Neuronal stem cell (in vitro differentiated cells): Measurements from ENCODE around the gene PGK1. TPM values are rescaled to one million over a fixed set of nuclear protein-coding genes. Genes with fewer than 3 reads are reported as not detected.
"Not testable (repeated sequence)": the region's sequence is repeated elsewhere in the genome, so short reads cannot be mapped to it uniquely, and the experiment has no call there.

ENCODE experiments used
- DNase-seq: peaks from one replicate; pipeline ENCODE4 v3.0.0-alpha.2; 2013; ENCODE audit warnings: low spot score
- H2AFZ ChIP-seq: one replicate; pipeline ENCODE4 v1.6.1; 2013; ENCODE audit warnings: mild to moderate bottlenecking, low read length, inconsistent platforms
- H2AK5ac ChIP-seq: 2 replicates; pipeline ENCODE4 v1.6.1; 2013; ENCODE audit warnings: low read depth, mild to moderate bottlenecking, inconsistent platforms, low read length, moderate library complexity, mixed read lengths
- H2BK120ac ChIP-seq: 2 replicates; pipeline ENCODE4 v1.6.1; 2013; ENCODE audit warnings: low read depth, mild to moderate bottlenecking, inconsistent platforms, low read length, moderate library complexity, mixed read lengths
- H2BK12ac ChIP-seq: one replicate; pipeline ENCODE4 v1.6.1; 2013; ENCODE audit warnings: low read length, inconsistent platforms
- H2BK15ac ChIP-seq: 2 replicates; pipeline ENCODE4 v1.6.1; 2013; ENCODE audit warnings: mild to moderate bottlenecking, low read length, inconsistent platforms, mixed read lengths
- H2BK5ac ChIP-seq: one replicate; pipeline ENCODE4 v1.6.1; 2013; ENCODE audit warnings: inconsistent platforms, mild to moderate bottlenecking, low read length, moderate library complexity
- H3K14ac ChIP-seq: one replicate; pipeline ENCODE4 v1.6.1; 2013; ENCODE audit warnings: low read length, inconsistent platforms
- H3K18ac ChIP-seq: 2 replicates; pipeline ENCODE4 v1.6.1; 2013; ENCODE audit warnings: low read length, inconsistent platforms
- H3K23ac ChIP-seq: 2 replicates; pipeline ENCODE4 v1.6.1; 2013; ENCODE audit warnings: low read depth, mild to moderate bottlenecking, mixed read lengths, low read length, inconsistent platforms; ENCODE audit not compliant: poor library complexity
- H3K27ac ChIP-seq: replicated peaks from 3 replicates; pipeline ENCODE4 v1.5.1; 2013; ENCODE audit warnings: low read length, inconsistent platforms
- H3K27me3 ChIP-seq, 3 experiments: 2 replicates each; pipeline ENCODE4 v1.6.1; 2013; ENCODE audit warnings: low read length in 3 of 3, mild to moderate bottlenecking in 2 of 3, inconsistent platforms in 1 of 3, low read depth in 1 of 3, mixed read lengths in 1 of 3, moderate library complexity in 1 of 3; ENCODE audit not compliant: control insufficient read depth in 3 of 3, insufficient read depth in 3 of 3
- H3K36me3 ChIP-seq, 2 donors: replicated peaks in 1 of 2; 2 replicates each; pipeline ENCODE4 v1.6.1; 2013; ENCODE audit warnings: low read length in 2 of 2; ENCODE audit not compliant: control insufficient read depth in 2 of 2, insufficient read depth in 2 of 2
- H3K4ac ChIP-seq: 2 replicates; pipeline ENCODE4 v1.6.1; 2013; ENCODE audit warnings: inconsistent platforms, mild to moderate bottlenecking, low read length, moderate library complexity
- H3K4me1 ChIP-seq, 2 donors: 1 replicate in 1 of 2; 2 replicates in 1 of 2; pipeline ENCODE4 v1.6.1; 2013; ENCODE audit warnings: low read length in 2 of 2, low read depth in 1 of 2; ENCODE audit not compliant: control insufficient read depth in 2 of 2, insufficient read depth in 1 of 2
- H3K4me2 ChIP-seq: one replicate; pipeline ENCODE4 v1.6.1; 2013; ENCODE audit warnings: mild to moderate bottlenecking, low read length, inconsistent platforms; ENCODE audit not compliant: insufficient read depth, poor library complexity, severe bottlenecking
- H3K4me3 ChIP-seq, 2 donors: 2 replicates each; pipeline ENCODE4 v1.5.1; 2013; ENCODE audit warnings: low read length in 2 of 2, mild to moderate bottlenecking in 2 of 2, inconsistent platforms in 1 of 2, moderate library complexity in 1 of 2
- H3K79me1 ChIP-seq: one replicate; pipeline ENCODE4 v1.6.1; 2013; ENCODE audit warnings: low read depth, mild to moderate bottlenecking, inconsistent platforms, low read length, moderate library complexity
- H3K9ac ChIP-seq: one replicate; pipeline ENCODE4 v1.6.1; 2013; ENCODE audit warnings: mild to moderate bottlenecking, low read depth, low read length, inconsistent platforms; ENCODE audit not compliant: poor library complexity
- H3K9me3 ChIP-seq, 2 donors: replicated peaks in 1 of 2; 2 replicates each; pipeline versions ENCODE3 to v1.6.1; 2013; ENCODE audit warnings: low read length in 2 of 2, mild to moderate bottlenecking in 2 of 2, inconsistent platforms in 1 of 2, low read depth in 1 of 2, mixed read lengths in 1 of 2, moderate library complexity in 1 of 2; ENCODE audit not compliant: control insufficient read depth in 2 of 2, insufficient read depth in 1 of 2
- H4K8ac ChIP-seq: one replicate; pipeline ENCODE4 v1.6.1; 2013; ENCODE audit warnings: low read depth, mild to moderate bottlenecking, inconsistent platforms, low read length, moderate library complexity
- H4K91ac ChIP-seq: one replicate; pipeline ENCODE4 v1.6.1; 2013; ENCODE audit warnings: low read length, low read depth, mild to moderate bottlenecking, inconsistent platforms; ENCODE audit not compliant: poor library complexity
- WGBS, 2 donors: extraction: QIAGEN DNeasy Blood & Tissue Kit; methylation state at CpG; one replicate each; pipeline ENCODE4 v1.1.7; 2013; ENCODE audit warnings: missing lambda C conversion rate in 2 of 2, mixed read lengths in 1 of 2; ENCODE audit not compliant: insufficient read length in 2 of 2, insufficient replicate concordance in 1 of 2; ENCODE audit errors: extremely low coverage in 2 of 2; 5-methylcytosine and 5-hydroxymethylcytosine counted together
- polyA plus RNA-seq, 2 experiments: library from polyadenylated mRNA; stranded (reverse); fragments of 200-250 nt; gene quantifications; one replicate each; pipeline ENCODE4 v1.2.3, GENCODE V29; 2013

Gene PGK1
- polyA plus RNA-seq (2013, experiment 1 of 2): 116 TPM
- polyA plus RNA-seq (2013, experiment 2 of 2): 115 TPM

DNA sequence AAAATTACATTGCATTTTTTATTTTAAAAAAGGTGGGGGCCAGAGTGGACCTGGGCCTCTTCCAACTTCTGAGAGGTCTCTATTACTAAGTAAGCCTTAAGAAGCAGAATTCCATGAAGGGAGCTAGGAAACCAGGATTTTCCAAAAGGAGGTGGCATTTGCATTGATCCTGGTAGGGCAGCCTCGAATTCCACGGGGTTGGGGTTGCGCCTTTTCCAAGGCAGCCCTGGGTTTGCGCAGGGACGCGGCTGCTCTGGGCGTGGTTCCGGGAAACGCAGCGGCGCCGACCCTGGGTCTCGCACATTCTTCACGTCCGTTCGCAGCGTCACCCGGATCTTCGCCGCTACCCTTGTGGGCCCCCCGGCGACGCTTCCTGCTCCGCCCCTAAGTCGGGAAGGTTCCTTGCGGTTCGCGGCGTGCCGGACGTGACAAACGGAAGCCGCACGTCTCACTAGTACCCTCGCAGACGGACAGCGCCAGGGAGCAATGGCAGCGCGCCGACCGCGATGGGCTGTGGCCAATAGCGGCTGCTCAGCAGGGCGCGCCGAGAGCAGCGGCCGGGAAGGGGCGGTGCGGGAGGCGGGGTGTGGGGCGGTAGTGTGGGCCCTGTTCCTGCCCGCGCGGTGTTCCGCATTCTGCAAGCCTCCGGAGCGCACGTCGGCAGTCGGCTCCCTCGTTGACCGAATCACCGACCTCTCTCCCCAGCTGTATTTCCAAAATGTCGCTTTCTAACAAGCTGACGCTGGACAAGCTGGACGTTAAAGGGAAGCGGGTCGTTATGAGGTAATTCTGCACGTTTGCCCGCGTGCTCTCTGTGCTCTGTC lies at the start of gene PGK1:
Gene PGK1 (plus strand): TSS at position 626 of the 824 bp plus-strand sequence. CDS start 93 bp downstream, at position 719.
- no peak within 1 kb of the TSS for H2BK12ac ChIP-seq

DNA sequence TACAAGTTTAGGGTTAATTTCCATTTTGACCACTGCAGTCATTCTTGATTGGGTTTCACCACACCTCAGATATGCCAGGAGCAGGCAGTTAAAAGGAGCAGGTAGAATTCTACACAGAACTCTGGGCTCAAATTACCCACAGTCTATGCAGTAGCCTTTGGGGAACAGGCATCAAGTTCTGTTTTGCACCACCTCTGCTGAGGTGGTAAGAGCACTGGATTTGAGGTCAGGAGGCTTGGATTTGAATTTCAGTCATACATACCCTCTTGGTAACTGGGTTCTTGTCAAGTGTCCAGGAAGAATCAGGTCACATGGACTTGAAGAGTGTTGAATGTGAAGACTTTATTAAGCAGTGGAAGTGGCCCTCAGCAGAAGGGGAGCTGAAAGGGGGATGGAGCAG lies 40.4 kb upstream of the PGK1 start:
- Histone ChIP-seq H2BK120ac (no peak overlapping the region), H3K36me3 (no peaks in the 10 kb centered on the region), H3K9ac (no peak overlapping the region), H3K4me1 (no peaks in the 10 kb centered on the region), H2BK15ac (no peak overlapping the region), H3K27ac (no peak overlapping the region), H2BK5ac (no peak overlapping the region), H3K27me3 (no peaks in the 10 kb centered on the region), H4K8ac (no peak overlapping the region), H3K79me1 (no peaks in the 10 kb centered on the region), H3K4me2 (no peak overlapping the region), H3K18ac (no peak overlapping the region), H3K14ac (no peak overlapping the region), H4K91ac (no peak overlapping the region), H3K23ac (no peak overlapping the region), H2AFZ (no peak overlapping the region), H3K4me3 (no peak overlapping the region), H2BK12ac (no peak overlapping the region), H2AK5ac (no peak overlapping the region), H3K4ac (no peak overlapping the region), H3K9me3 (no peaks in the 10 kb centered on the region)
- DNase-seq: no peak

More for the DNA sequence above, at the start of gene PGK1:
- Histone ChIP-seq H3K18ac (peak within 1 kb of the TSS; percentile 38), H2BK120ac (no peak within 1 kb of the TSS), H3K27me3 (no peaks in the 10 kb centered on the region), H3K9me3 (peaks cover 0 to 5% of the 10 kb centered on the region in 2 donors), H4K91ac (no peak within 1 kb of the TSS), H4K8ac (no peak within 1 kb of the TSS), H3K4ac (no peak within 1 kb of the TSS), H3K4me1 (peaks cover 2 to 5% of the 10 kb centered on the region in 2 donors), H3K23ac (peak within 1 kb of the TSS; percentile 60), H3K9ac (peak within 1 kb of the TSS; percentile 75), H2BK15ac (no peak within 1 kb of the TSS), H3K4me3 (peak within 1 kb of the TSS; percentile 93 to 98), H3K4me2 (peak within 1 kb of the TSS; percentile 45), H2AK5ac (no peak within 1 kb of the TSS), H3K36me3 (peaks cover 0 to 24% of the 10 kb centered on the region in 2 donors), H2AFZ (peak within 1 kb of the TSS; percentile 81), H3K27ac (peak within 1 kb of the TSS; percentile 90), H3K79me1 (no peaks in the 10 kb centered on the region), H3K14ac (no peak within 1 kb of the TSS), H2BK5ac (no peak within 1 kb of the TSS)
- WGBS, 2 donors: no CpG with 5 or more reads among the region's 72 CpGs
- peak; percentile 87 for DNase-seq

DNA sequence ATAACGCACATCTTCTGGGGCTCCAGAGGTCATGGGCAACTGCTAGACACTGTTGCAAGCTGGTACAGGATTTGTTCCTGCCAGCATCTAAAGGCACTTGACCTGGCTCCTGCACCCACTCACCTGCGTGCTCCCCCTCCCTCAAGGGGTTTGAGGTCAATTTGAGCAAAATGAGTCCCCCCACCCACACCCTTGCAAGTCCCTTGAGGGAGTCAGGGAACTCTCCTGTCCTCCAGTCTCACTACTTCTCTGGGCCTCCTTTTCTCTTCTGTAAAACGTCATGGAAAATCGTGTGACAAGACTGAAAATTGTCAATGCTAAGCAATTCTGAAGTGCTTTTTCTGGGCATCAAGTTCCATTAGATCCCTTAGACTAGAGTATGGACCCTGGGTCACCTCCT lies 39.9 kb upstream of the PGK1 start:
- no peak overlapping the region for H3K4ac ChIP-seq
- DNase-seq: no peak
- no peaks in the 10 kb centered on the region for H3K9me3 ChIP-seq
- H3K23ac ChIP-seq: no peak overlapping the region
- no peak overlapping the region for H4K91ac ChIP-seq
- no peak overlapping the region for H3K9ac ChIP-seq
- no peak overlapping the region for H3K4me3 ChIP-seq
- no peak overlapping the region for H2AFZ ChIP-seq
- no peak overlapping the region for H2BK120ac ChIP-seq
- H3K4me1 ChIP-seq: no peaks in the 10 kb centered on the region
- H3K14ac ChIP-seq: no peak overlapping the region
- no peak overlapping the region for H4K8ac ChIP-seq
- no peaks in the 10 kb centered on the region for H3K36me3 ChIP-seq
- no CpG with 5 or more reads among the region's 4 CpGs for WGBS, 2 donors
- H2BK12ac ChIP-seq: no peak overlapping the region
- H3K4me2 ChIP-seq: no peak overlapping the region
- no peak overlapping the region for H2BK15ac ChIP-seq
- H2AK5ac ChIP-seq: no peak overlapping the region
- no peak overlapping the region for H3K18ac ChIP-seq
- H3K27me3 ChIP-seq: no peaks in the 10 kb centered on the region
- no peak overlapping the region for H3K27ac ChIP-seq
- no peak overlapping the region for H2BK5ac ChIP-seq
- H3K79me1 ChIP-seq: no peaks in the 10 kb centered on the region

DNA sequence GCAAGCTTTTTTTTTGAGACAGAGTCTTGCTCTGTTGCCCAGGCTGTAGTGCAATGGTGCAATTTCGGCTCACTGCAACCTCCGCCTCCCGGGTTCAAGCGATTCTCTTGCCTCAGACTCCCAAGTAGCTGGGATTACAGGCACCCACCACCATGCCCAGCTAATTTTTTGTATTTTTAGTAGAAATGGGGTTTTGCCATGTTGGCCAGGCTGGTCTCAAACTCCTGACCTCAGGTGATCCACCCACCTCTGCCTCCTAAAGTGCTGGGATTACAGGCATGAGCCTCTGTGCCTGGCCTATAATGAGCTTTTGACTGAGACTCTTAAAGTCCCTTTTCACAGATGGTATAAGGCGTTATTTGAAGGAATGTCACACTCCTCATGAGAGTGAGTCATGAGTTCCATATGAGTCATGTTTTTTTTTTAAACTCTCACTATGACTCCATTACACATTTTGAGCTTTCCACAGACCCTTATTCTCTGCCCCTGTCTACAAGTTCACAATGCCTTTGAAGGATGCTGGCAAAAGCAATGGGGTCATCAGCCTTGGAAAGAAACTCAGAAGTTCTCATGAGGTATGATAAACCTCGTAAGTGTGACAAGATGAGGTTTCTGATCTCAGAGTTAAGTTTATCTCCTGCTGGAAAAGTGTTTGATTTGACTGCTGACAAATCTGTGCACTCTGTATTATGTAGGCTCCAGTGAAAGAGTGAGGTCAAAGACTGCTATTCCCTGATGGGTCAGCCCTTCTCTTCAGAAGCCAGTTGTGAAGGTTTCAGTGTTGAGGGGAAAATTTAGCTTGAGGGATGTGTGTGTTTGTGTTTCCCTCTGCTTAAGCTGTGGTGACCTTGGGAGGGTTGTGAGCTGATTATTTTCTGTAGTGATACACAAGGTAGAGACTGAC lies 39.1 kb upstream of the PGK1 start:
- H2BK5ac ChIP-seq, H2BK120ac ChIP-seq, H3K27ac ChIP-seq, H3K23ac ChIP-seq, H3K9ac ChIP-seq, H2BK15ac ChIP-seq, H3K4me3 ChIP-seq, H3K4me2 ChIP-seq, H2AK5ac ChIP-seq, H4K8ac ChIP-seq, H3K4ac ChIP-seq, H3K36me3 ChIP-seq, H3K9me3 ChIP-seq, H3K14ac ChIP-seq, H2AFZ ChIP-seq, H2BK12ac ChIP-seq, H3K18ac ChIP-seq, H3K27me3 ChIP-seq, DNase-seq, H4K91ac ChIP-seq, H3K4me1 ChIP-seq, H3K79me1 ChIP-seq: not testable (repeated sequence)
- WGBS, 2 donors: no CpG with 5 or more reads among the region's 6 CpGs
